ENCODE results near the gene NPPB. TPM values are rescaled to one million over a fixed set of nuclear protein-coding genes. Genes with fewer than 3 reads are reported as not detected.
"Not testable (repeated sequence)": the region's sequence is repeated elsewhere in the genome, so short reads cannot be mapped to it uniquely, and the experiment has no call there.

NPPB gene
- total RNA-seq, 1 experiment from 2014 or later, result not detected

GRCh38 chr1:11907275-11908094 lies 48.7 kb upstream of the NPPB start:
- POLR2A ChIA-PET, result interaction anchor here (0.7 to 3.4 kb wide), 23 partner anchors 8 to 296 kb away, joined by 3 to 61 read pairs (median 7); partner anchors contain the start of genes CLCN6, KIAA2013, MFN2 and MIIP
- Mint-ChIP-seq H3K36me3 (no peaks in the 10 kb centered on the region), H3K4me3 (peak overlapping the region; percentile 85), H3K27ac (peak overlapping the region; percentile 100), H3K27me3 (ENCODE audit: low read depth) (no peaks in the 10 kb centered on the region; the same call in 1 of the 2 replicates), H3K4me1 (peaks cover 9% of the 10 kb centered on the region), H3K9me3 (no peaks in the 10 kb centered on the region)
- DNase-seq (ENCODE audit: low spot score) (peak; percentile 86), ATAC-seq (peak; percentile 54)
- TF ChIP-seq ESRRA (CRISPR knock-in tag; IDR thresholded peaks at IDR 0.05; ENCODE audit: borderline replicate concordance), result no peak
- peak; percentile 2; the same call in 1 of the 2 replicates for TF ChIP-seq GABPB1 (CRISPR knock-in tag; IDR thresholded peaks at IDR 0.05)
- CTCF ChIA-PET, result interaction anchor here (0.6 to 5.5 kb wide), 10 partner anchors 8 to 200 kb away, joined by 3 to 49 read pairs (median 4); partner anchors contain the start of gene MFN2

- DNase-seq (ENCODE audit: low spot score), result no peak
- CTCF ChIA-PET, result no interaction called here
- Mint-ChIP-seq H3K4me3 (no peak overlapping the region), H3K4me1 (peaks cover 9% of the 10 kb centered on the region), H3K27me3 (ENCODE audit: low read depth) (no peaks in the 10 kb centered on the region; the same call in 1 of the 2 replicates), H3K36me3 (no peaks in the 10 kb centered on the region), H3K27ac (peak overlapping the region; percentile 95), H3K9me3 (no peaks in the 10 kb centered on the region)
- TF ChIP-seq ZNF121 (CRISPR knock-in tag; IDR thresholded peaks at IDR 0.05), result no peak
- TF ChIP-seq ZNF532 (CRISPR knock-in tag; IDR thresholded peaks at IDR 0.05; ENCODE audit: borderline replicate concordance), result no peak
- no peak for TF ChIP-seq GRHL2 (CRISPR knock-in tag; IDR thresholded peaks at IDR 0.05; ENCODE audit: insufficient replicate concordance, severe bottlenecking)
- TF ChIP-seq PRDM15 (CRISPR knock-in tag; IDR thresholded peaks at IDR 0.05), result peak; percentile 79
- TF ChIP-seq ZBTB21 (CRISPR knock-in tag; IDR thresholded peaks at IDR 0.05; ENCODE audit: borderline replicate concordance), result no peak
- POLR2A ChIA-PET, result no interaction called here
- no peak for ATAC-seq
These were observed 48.1 kb upstream of the NPPB start for GRCh38 chr1:11906870-11907269.

GRCh38 chr1:11904978-11905377 lies 46.2 kb upstream of the NPPB start:
- no peaks in the 10 kb centered on the region for H3K36me3 Mint-ChIP-seq
- no peaks in the 10 kb centered on the region; the same call in 1 of the 2 replicates for H3K27me3 Mint-ChIP-seq (ENCODE audit: low read depth)

GRCh38 chr1:11904156-11904555 lies 45.4 kb upstream of the NPPB start:
- POLR2A ChIA-PET, CTCF ChIA-PET, H3K9me3 Mint-ChIP-seq: not testable (repeated sequence)

More at GRCh38 chr1:11904978-11905377, 46.2 kb upstream of the NPPB start:
- ATAC-seq (no peak), DNase-seq (ENCODE audit: low spot score) (no peak)
- H3K4me3 Mint-ChIP-seq, result no peak overlapping the region
- no peaks in the 10 kb centered on the region for H3K9me3 Mint-ChIP-seq
- ChIA-PET POLR2A (no interaction called here), CTCF (no interaction called here)
- TF ChIP-seq CTCF (IDR thresholded peaks at IDR 0.05) (no peak), HMGXB4 (CRISPR knock-in tag; IDR thresholded peaks at IDR 0.05) (no peak), ZNF232 (CRISPR knock-in tag; IDR thresholded peaks at IDR 0.05) (no peak), ELF4 (CRISPR knock-in tag; IDR thresholded peaks at IDR 0.05; ENCODE audit: low read depth) (no peak)
- peaks cover 7% of the 10 kb centered on the region for H3K4me1 Mint-ChIP-seq
- H3K27ac Mint-ChIP-seq, result no peak overlapping the region

More at GRCh38 chr1:11904156-11904555, 45.4 kb upstream of the NPPB start:
- not testable (repeated sequence) for DNase-seq (ENCODE audit: low spot score); H3K4me1 Mint-ChIP-seq; H3K36me3 Mint-ChIP-seq; ATAC-seq; H3K27ac Mint-ChIP-seq; H3K27me3 Mint-ChIP-seq (ENCODE audit: low read depth); H3K4me3 Mint-ChIP-seq

All from WTC11 (cell line).